CD4-positive, alpha-beta T cell (primary cell): ENCODE data around the gene SIAH1. TPM values are rescaled to one million over a fixed set of nuclear protein-coding genes. Genes with fewer than 3 reads are reported as not detected.

Source experiments
- ATAC-seq: fragments of 200-7000 bp; cut with Tn5 transposase; one replicate; pipeline ENCODE4 v1.10.0; 2022; ENCODE audit warnings: mild to moderate bottlenecking; ENCODE audit not compliant: poor library complexity
- CTCF ChIA-PET: fragments of 350-600 bp; sonication (Branson Sonifier 250); formaldehyde crosslinking; loops from one replicate; lab custom pipeline; 2021; ENCODE audit warnings: antibody characterized with exemption, inconsistent platforms; lab: Charles Lee
- POLR2A ChIA-PET: fragments of 350-600 bp; sonication (Branson Sonifier 250); formaldehyde crosslinking; loops from one replicate; lab custom pipeline; 2021; ENCODE audit warnings: antibody characterized with exemption, inconsistent platforms; lab: Charles Lee
- DNase-seq, 14 experiments: peaks; one replicate each; pipeline ENCODE4 v3.0.0-alpha.2; 2013 to 2020; ENCODE audit warnings: mixed read lengths in 2 of 14
- H3K27ac ChIP-seq, 2 donors: one replicate each; pipeline versions ENCODE4 v1.5.1 to v1.7.0; 2013; ENCODE audit warnings: low read length in 2 of 2, low read depth in 1 of 2, mild to moderate bottlenecking in 1 of 2
- H3K27me3 ChIP-seq, 2 experiments: 1 replicate in 1 of 2; 2 replicates in 1 of 2; pipeline versions ENCODE4 v1.6.1 to v1.7.0; 2013; ENCODE audit warnings: low read length in 2 of 2, control low read depth in 1 of 2, mild to moderate bottlenecking in 1 of 2, moderate library complexity in 1 of 2; ENCODE audit not compliant: insufficient read depth in 2 of 2, control insufficient read depth in 1 of 2
- H3K36me3 ChIP-seq: one replicate; pipeline ENCODE4 v1.6.1; 2013; ENCODE audit warnings: low read length, control low read depth; ENCODE audit not compliant: insufficient read depth
- H3K4me1 ChIP-seq: one replicate; pipeline ENCODE4 v1.6.1; 2013; ENCODE audit warnings: low read length, control low read depth; ENCODE audit not compliant: insufficient read depth
- H3K4me3 ChIP-seq: one replicate; pipeline ENCODE4 v1.5.1; 2013; ENCODE audit warnings: mild to moderate bottlenecking, low read length, moderate library complexity
- H3K9me3 ChIP-seq, 2 experiments: 1 replicate in 1 of 2; 2 replicates in 1 of 2; pipeline versions ENCODE4 v1.6.1 to v1.7.0; 2013; ENCODE audit warnings: low read length in 2 of 2, mild to moderate bottlenecking in 2 of 2, control low read depth in 1 of 2, moderate library complexity in 1 of 2; ENCODE audit not compliant: control insufficient read depth in 1 of 2, insufficient read depth in 1 of 2
- H3K27ac Mint-ChIP-seq: one replicate; pipeline ENCODE4 v1.8.0; 2020; ENCODE audit warnings: mixed read lengths
- H3K27me3 Mint-ChIP-seq: one replicate; pipeline ENCODE4 v1.8.0; 2021; ENCODE audit warnings: mixed read lengths
- H3K36me3 Mint-ChIP-seq: one replicate; pipeline ENCODE4 v1.8.0; 2021; ENCODE audit warnings: low read depth, mixed read lengths
- H3K4me1 Mint-ChIP-seq: one replicate; pipeline ENCODE4 v1.8.0; 2021; ENCODE audit warnings: low read depth, mixed read lengths
- H3K4me3 Mint-ChIP-seq: one replicate; pipeline ENCODE4 v1.8.0; 2020; ENCODE audit warnings: mild to moderate bottlenecking, mixed read lengths
- H3K9me3 Mint-ChIP-seq: one replicate; pipeline ENCODE4 v1.8.0; 2020; ENCODE audit warnings: mixed read lengths
- intact Hi-C, 2 experiments: fragments of 100-400 bp; cut with DNase I in 1 of 2; cut with micrococcal nuclease in 1 of 2; formaldehyde crosslinking; loops; one replicate each; pipeline versions ENCODE4 v1.15.1 to v1.9.0; 2023 to 2025; cut with DNase I, micrococcal nuclease
- total RNA-seq, 174 experiments: library from RNA in 2 of 174; stranded (reverse) in 2 of 174; gene quantifications; one replicate each; pipeline ENCODE4 v1.2.3 and lab custom pipeline; 2021 to 2026
- TF ChIP-seq, protein P1 (sequence below): fragments of 200-600 bp; IDR thresholded peaks from one replicate; pipeline ENCODE4 v1.8.0; 2022; ENCODE audit warnings: antibody characterized with exemption, mild to moderate bottlenecking

The SIAH1 gene
- total RNA-seq, 2 experiments from 2014 or later, result 40.9 to 43.0 TPM

DNA sequence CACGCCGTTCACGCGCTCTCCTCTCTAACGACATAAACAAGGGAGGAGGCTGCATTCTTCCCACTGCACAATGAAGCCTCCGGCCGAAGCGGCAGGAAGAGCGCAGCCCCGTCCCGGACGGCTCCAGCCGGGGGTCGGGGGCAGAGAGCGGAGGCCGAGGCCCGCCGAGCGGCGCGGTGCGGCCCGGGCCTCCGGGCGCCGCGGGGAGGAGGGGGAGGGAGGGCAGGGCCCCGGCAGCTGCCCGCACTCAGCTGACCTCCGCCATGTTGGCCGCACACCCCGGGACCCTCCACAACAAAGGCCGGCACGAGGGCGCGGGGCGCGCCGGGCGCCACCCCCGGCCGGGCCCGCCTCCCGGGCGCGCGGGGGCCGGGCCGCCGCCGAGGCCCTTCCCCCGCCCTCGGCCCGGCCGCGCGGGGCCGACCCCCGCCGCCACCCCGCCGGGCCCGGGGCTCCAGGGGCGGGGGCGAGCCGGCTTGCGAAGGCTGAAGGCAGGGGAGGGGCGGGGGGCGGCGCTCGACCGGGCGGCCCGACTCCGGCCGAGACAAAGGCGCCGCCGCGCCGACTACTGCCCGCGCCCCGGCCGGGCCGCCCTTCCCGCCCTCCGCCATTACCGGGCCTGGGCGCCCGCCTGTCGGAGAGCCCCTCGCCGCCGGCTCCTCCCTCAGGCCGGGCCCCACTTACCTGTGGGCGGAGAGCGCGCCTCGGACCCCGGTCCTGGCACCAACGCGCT lies 527 bp downstream of the SIAH1 start:
- intact Hi-C loops, result loop anchor here (2.0 to 10.0 kb wide), 8 partner anchors 18 to 1552 kb away; partner anchors contain the start of genes N4BP1 (in 2 of the 2), C16orf87 (in 1 of the 2), DNAJA2 (in 1 of the 2) and ITFG1 (in 1 of the 2)
- ATAC-seq, result peak; percentile 48
- no peaks in the 10 kb centered on the region for H3K9me3 Mint-ChIP-seq

DNA sequence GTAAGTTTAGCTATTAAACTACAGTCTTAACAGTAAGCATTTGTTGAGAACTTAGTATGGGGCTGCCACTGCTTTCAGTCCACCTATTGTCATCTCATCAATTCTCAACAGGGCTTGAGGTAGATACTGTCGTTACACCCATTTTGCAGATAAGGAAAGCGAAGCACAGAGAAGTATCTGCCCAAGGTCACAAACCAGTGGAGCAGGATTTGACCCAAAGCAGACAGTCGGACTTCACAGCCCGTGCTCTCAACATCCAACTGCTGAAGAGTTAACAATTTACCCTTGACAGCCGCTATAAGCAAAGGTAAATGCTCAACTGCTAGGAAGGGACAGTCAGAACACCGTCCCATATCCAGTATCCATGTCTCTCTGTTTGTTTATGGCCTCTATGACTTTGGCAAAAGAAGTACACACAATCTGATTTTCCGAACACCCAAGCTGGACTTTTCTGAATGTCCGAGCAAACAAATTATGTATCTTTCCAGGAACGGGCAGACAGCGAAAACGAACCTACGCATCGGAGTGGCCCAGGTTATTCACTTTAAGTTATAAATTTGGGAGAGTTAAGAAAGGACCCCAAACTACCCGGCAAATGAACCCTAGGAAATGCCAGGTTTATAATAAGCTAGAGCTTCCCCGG lies 1.2 kb downstream of the SIAH1 start:
- Histone ChIP-seq H3K27ac (no peak overlapping the region), H3K27me3 (no peaks in the 10 kb centered on the region), H3K36me3 (no peaks in the 10 kb centered on the region), H3K4me1 (peaks cover 12% of the 10 kb centered on the region), H3K4me3 (peak overlapping the region; percentile 69), H3K9me3 (no peaks in the 10 kb centered on the region)
- CTCF ChIA-PET, result interaction anchor here (0.9 to 3.0 kb wide), 4 partner anchors 24 to 246 kb away, joined by 3 to 15 read pairs (median 4); no protein-coding TSS in a partner anchor
- peak overlapping the region; percentile 98 for H3K4me3 Mint-ChIP-seq
- H3K27ac Mint-ChIP-seq, result peak overlapping the region; percentile 92
- H3K9me3 Mint-ChIP-seq, result no peaks in the 10 kb centered on the region
- peak in 2 of 14 experiments; percentile 17 to 20 for DNase-seq
- POLR2A ChIA-PET, result interaction anchor here (0.6 to 4.4 kb wide), 8 partner anchors 11 to 1241 kb away, joined by 3 to 118 read pairs (median 4); partner anchors contain the start of genes N4BP1 and NETO2
- H3K4me1 Mint-ChIP-seq, result peaks cover 40% of the 10 kb centered on the region
- no peak for ATAC-seq
- H3K36me3 Mint-ChIP-seq, result peaks cover 7% of the 10 kb centered on the region
- intact Hi-C loops, result loop anchor here (2.0 to 10.0 kb wide), 4 partner anchors 17 to 1242 kb away; partner anchors contain the start of genes ITFG1 (in 1 of the 2), N4BP1 (in 1 of the 2), NETO2 (in 1 of the 2) and PHKB (in 1 of the 2)
- H3K27me3 Mint-ChIP-seq, result no peaks in the 10 kb centered on the region
- TF ChIP-seq, protein P1, sequence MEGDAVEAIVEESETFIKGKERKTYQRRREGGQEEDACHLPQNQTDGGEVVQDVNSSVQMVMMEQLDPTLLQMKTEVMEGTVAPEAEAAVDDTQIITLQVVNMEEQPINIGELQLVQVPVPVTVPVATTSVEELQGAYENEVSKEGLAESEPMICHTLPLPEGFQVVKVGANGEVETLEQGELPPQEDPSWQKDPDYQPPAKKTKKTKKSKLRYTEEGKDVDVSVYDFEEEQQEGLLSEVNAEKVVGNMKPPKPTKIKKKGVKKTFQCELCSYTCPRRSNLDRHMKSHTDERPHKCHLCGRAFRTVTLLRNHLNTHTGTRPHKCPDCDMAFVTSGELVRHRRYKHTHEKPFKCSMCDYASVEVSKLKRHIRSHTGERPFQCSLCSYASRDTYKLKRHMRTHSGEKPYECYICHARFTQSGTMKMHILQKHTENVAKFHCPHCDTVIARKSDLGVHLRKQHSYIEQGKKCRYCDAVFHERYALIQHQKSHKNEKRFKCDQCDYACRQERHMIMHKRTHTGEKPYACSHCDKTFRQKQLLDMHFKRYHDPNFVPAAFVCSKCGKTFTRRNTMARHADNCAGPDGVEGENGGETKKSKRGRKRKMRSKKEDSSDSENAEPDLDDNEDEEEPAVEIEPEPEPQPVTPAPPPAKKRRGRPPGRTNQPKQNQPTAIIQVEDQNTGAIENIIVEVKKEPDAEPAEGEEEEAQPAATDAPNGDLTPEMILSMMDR, result no peak

More for the DNA sequence above, 527 bp downstream of the SIAH1 start:
- Mint-ChIP-seq H3K4me1 (peaks cover 34% of the 10 kb centered on the region), H3K4me3 (peak overlapping the region; percentile 98), H3K27ac (peak overlapping the region; percentile 92), H3K36me3 (peaks cover 7% of the 10 kb centered on the region), H3K27me3 (no peaks in the 10 kb centered on the region)
- H3K4me3 ChIP-seq, result peak overlapping the region; percentile 69
- POLR2A ChIA-PET, result interaction anchor here (0.7 to 4.4 kb wide), 17 partner anchors 8 to 1243 kb away, joined by 3 to 118 read pairs (median 4); partner anchors contain the start of genes ITFG1, N4BP1, NETO2 and PHKB
- H3K4me1 ChIP-seq, result peaks cover 12% of the 10 kb centered on the region
- peak overlapping the region in 1 of 2 donors; percentile 29 for H3K27ac ChIP-seq
- CTCF ChIA-PET, result interaction anchor here (0.9 to 3.0 kb wide), 5 partner anchors 18 to 239 kb away, joined by 3 to 15 read pairs (median 3); no protein-coding TSS in a partner anchor
- H3K9me3 ChIP-seq, result no peaks in the 10 kb centered on the region
- H3K27me3 ChIP-seq, result no peaks in the 10 kb centered on the region
- no peaks in the 10 kb centered on the region for H3K36me3 ChIP-seq
- peak in 9 of 14 experiments; percentile 8 to 66 (median 21) for DNase-seq
- TF ChIP-seq, protein P1, result no peak
